GM12878 (cell line): ENCODE results near the gene EID1. TPM values are rescaled to one million over a fixed set of nuclear protein-coding genes. Genes with fewer than 3 reads are reported as not detected.
A peak's percentile ranks its signal among the peaks of the same experiment; 100 is the strongest.

Experiments used
- ATAC-seq: fragments of 200-7000 bp; cut with Tn5 transposase; 3 replicates; pipeline ENCODE4 v1.9.1; 2020; ENCODE audit warnings: mild to moderate bottlenecking, moderate library complexity
- BruUV-seq: library from RNA; stranded (reverse); fragments of 400-500 nt; replicated peaks from 2 replicates; lab custom pipeline; 2021; lab: Mats Ljungman, UMichigan
- CTCF ChIA-PET: fragments of 300-600 bp; sonication (Branson Sonifier 250); formaldehyde crosslinking; extraction: SDS; loops from one replicate; lab custom pipeline; 2021; ENCODE audit warnings: inconsistent platforms; lab: Yijun Ruan, JAX
- POLR2A ChIA-PET: fragments of 350-600 bp; formaldehyde crosslinking; extraction: SDS; loops from one replicate; lab custom pipeline; 2021; ENCODE audit warnings: inconsistent platforms; lab: Charles Lee
- RAD21 ChIA-PET: fragments of 300-600 bp; sonication (Branson Sonifier 250); formaldehyde crosslinking; loops from one replicate; lab custom pipeline; 2023; ENCODE audit warnings: antibody characterized with exemption; ENCODE audit not compliant: unreplicated experiment; lab: Charles Lee
- SMC1A ChIA-PET: fragments of 300-600 bp; sonication (Branson Sonifier 250); formaldehyde crosslinking; loops from one replicate; lab custom pipeline; 2023; ENCODE audit not compliant: unreplicated experiment, uncharacterized antibody; lab: Charles Lee
- DNase-seq: peaks from one replicate; pipeline ENCODE4 v3.0.0-alpha.2; 2011; ENCODE audit warnings: low read depth, low spot score
- FAIRE-seq: peaks from 3 replicates; lab custom pipeline; 2011; peaks lifted over from hg19 to GRCh38; lab: Jason Lieb, UNC
- H2AFZ ChIP-seq: 2 replicates; pipeline ENCODE4 v1.6.0; 2011; ENCODE audit warnings: low read depth, low read length, control low read depth; ENCODE audit not compliant: control insufficient read depth
- H3K27ac ChIP-seq: 2 replicates; pipeline ENCODE4 v1.5.1; 2011; ENCODE audit warnings: control low read depth; ENCODE audit not compliant: control insufficient read depth, insufficient read depth
- H3K27me3 ChIP-seq, 2 experiments: replicated peaks in 1 of 2; 2 replicates each; pipeline versions ENCODE4 v1.6.0 to v1.6.1; 2011; ENCODE audit warnings: low read length in 1 of 2; ENCODE audit not compliant: control insufficient read depth in 2 of 2, insufficient read depth in 2 of 2
- H3K36me3 ChIP-seq, 2 experiments: 2 replicates each; pipeline ENCODE4 v1.5.1; 2011; ENCODE audit warnings: low read length in 1 of 2; ENCODE audit not compliant: control insufficient read depth in 2 of 2, insufficient read depth in 2 of 2
- H3K4me1 ChIP-seq: 2 replicates; pipeline ENCODE4 v1.6.1; 2011; ENCODE audit warnings: mild to moderate bottlenecking, low read length, moderate library complexity, mixed read lengths; ENCODE audit not compliant: control insufficient read depth, insufficient read depth
- H3K4me2 ChIP-seq: 2 replicates; pipeline ENCODE4 v1.6.0; 2011; ENCODE audit warnings: control low read depth; ENCODE audit not compliant: control insufficient read depth, insufficient read depth
- H3K4me3 ChIP-seq: fragments of 200-600 bp; sonication (generic); 2 replicates; pipeline ENCODE4 v1.5.1; 2016
- H3K79me2 ChIP-seq: 2 replicates; pipeline ENCODE4 v1.6.0; 2011; ENCODE audit warnings: low read length; ENCODE audit not compliant: control insufficient read depth, insufficient read depth
- H3K9ac ChIP-seq: 2 replicates; pipeline ENCODE4 v1.8.0; 2011; ENCODE audit warnings: low read length, control low read depth, mixed read lengths; ENCODE audit not compliant: control insufficient read depth, insufficient read depth
- H3K9me3 ChIP-seq: replicated peaks from 3 replicates; pipeline ENCODE4 v1.5.1; 2011; ENCODE audit warnings: mild to moderate bottlenecking, low read length; ENCODE audit not compliant: control insufficient read depth, insufficient read depth
- H4K20me1 ChIP-seq: 2 replicates; pipeline ENCODE4 v1.6.0; 2011; ENCODE audit not compliant: control insufficient read depth, insufficient read depth
- CBFB ChIP-seq: IDR thresholded peaks from 2 replicates; pipeline ENCODE4 v1.6.1; 2016; ENCODE audit warnings: antibody characterized with exemption, low read depth
- CBX3 ChIP-seq: fragments of 200-600 bp; sonication (generic); IDR thresholded peaks from 2 replicates; pipeline ENCODE4 v1.6.1; 2016; ENCODE audit warnings: low read depth, borderline replicate concordance
- DPF2 ChIP-seq: fragments of 450-650 bp; IDR thresholded peaks from 2 replicates; pipeline ENCODE4 v1.6.1; 2017; ENCODE audit warnings: mild to moderate bottlenecking
- ELK1 ChIP-seq: IDR thresholded peaks from 2 replicates; pipeline ENCODE4 v1.6.1; 2012; ENCODE audit warnings: low read depth, low read length, improper control_type of control experiment
- IKZF1 ChIP-seq: fragments of 450-650 bp; conservative IDR thresholded peaks from 2 replicates; pipeline ENCODE4 v1.6.1; 2017; ENCODE audit warnings: antibody characterized with exemption, mild to moderate bottlenecking
- MAX ChIP-seq: IDR thresholded peaks from 2 replicates; pipeline ENCODE4 v1.6.1; 2012; ENCODE audit warnings: low read depth, low read length, improper control_type of control experiment
- MTA2 ChIP-seq: fragments of 450-650 bp; IDR thresholded peaks from 2 replicates; pipeline ENCODE4 v1.6.1; 2016; ENCODE audit warnings: low read depth, mild to moderate bottlenecking, moderate library complexity
- NFYA ChIP-seq: IDR thresholded peaks from 2 replicates; pipeline ENCODE4 v1.6.1; 2011; ENCODE audit warnings: low read depth, mild to moderate bottlenecking, low read length, improper control_type of control experiment, borderline replicate concordance
- RB1 ChIP-seq: fragments of 450-650 bp; formaldehyde crosslinking; IDR thresholded peaks from 2 replicates; pipeline ENCODE4 v1.6.1; 2017; ENCODE audit warnings: mild to moderate bottlenecking, borderline replicate concordance
- RBBP5 ChIP-seq: fragments of 200-600 bp; sonication (generic); conservative IDR thresholded peaks from 2 replicates; pipeline ENCODE4 v1.6.1; 2016
- SMC3 ChIP-seq: IDR thresholded peaks from 2 replicates; pipeline ENCODE4 v1.6.1; 2011; ENCODE audit warnings: low read length, improper control_type of control experiment, borderline replicate concordance
- SPI1 ChIP-seq: IDR thresholded peaks from 2 replicates; pipeline ENCODE4 v1.6.1; 2011; ENCODE audit warnings: low read depth, mild to moderate bottlenecking, low read length, moderate library complexity, borderline replicate concordance; ENCODE audit not compliant: insufficient read depth
- STAT3 ChIP-seq: IDR thresholded peaks from 2 replicates; pipeline ENCODE4 v1.6.1; 2011; ENCODE audit warnings: low read depth, low read length, improper control_type of control experiment
- ZBTB11 ChIP-seq: fragments of 450-650 bp; formaldehyde crosslinking; IDR thresholded peaks from 2 replicates; pipeline ENCODE4 v1.5.0; 2022; ENCODE audit warnings: mild to moderate bottlenecking, missing genetic modification characterization
- ZNF24 ChIP-seq: fragments of 450-650 bp; IDR thresholded peaks from 2 replicates; pipeline ENCODE4 v1.6.1; 2017; ENCODE audit warnings: antibody characterized with exemption, mild to moderate bottlenecking
- ZNF384 ChIP-seq: IDR thresholded peaks from 2 replicates; pipeline ENCODE4 v1.6.1; 2012; ENCODE audit warnings: low read depth, mild to moderate bottlenecking, low read length, improper control_type of control experiment, borderline replicate concordance
- WGBS: methylation state at CpG from one replicate; pipeline ENCODE4 v1.1.6; 2016; ENCODE audit warnings: low lambda C conversion rate; ENCODE audit not compliant: insufficient replicate concordance, insufficient coverage; ENCODE audit errors: missing lambda C conversion rate; 5-methylcytosine and 5-hydroxymethylcytosine counted together
- in situ Hi-C: fragments of 300-500 bp; cut with MboI; formaldehyde crosslinking; loops from 9 replicates; pipeline ENCODE4 v1.14.3; 2018; ENCODE audit warnings: mixed read lengths
- intact Hi-C: fragments of 100-400 bp; cut with micrococcal nuclease; formaldehyde crosslinking; loops from one replicate; pipeline ENCODE4 v1.14.2; 2022; ENCODE audit not compliant: unreplicated experiment
- polyA plus RNA-seq, 11 experiments: library from polyadenylated mRNA; depleted of rRNA in 4 of 11; unstranded in 6 of 11; stranded (reverse) in 5 of 11; fragments of >200 nt; fragmentation: Nextera tagmentation in 4 of 11; fragmentation: Illumina TruSeq in 1 of 11; extraction: Ambion mirVana in 4 of 11; extraction: Trizol in 1 of 11; gene quantifications; 1 replicate in 1 of 11; 2 replicates in 10 of 11; pipeline versions ENCODE4 v1.2.1 to v1.2.3, GENCODE V29; 2011 to 2016; ENCODE audit warnings: inconsistent platforms in 2 of 11, missing spikeins in 2 of 11, low read depth in 1 of 11
- total RNA-seq, 4 experiments: library from RNA; depleted of rRNA in 3 of 4; stranded (reverse); fragments of >200 nt in 3 of 4; fragmentation: Illumina TruSeq in 1 of 4; extraction: Trizol in 1 of 4; gene quantifications; 2 replicates each; pipeline versions ENCODE4 v1.2.1 to v1.2.3, GENCODE V29; 2013 to 2021

Gene EID1
- total and polyA plus RNA-seq, 10 of the 15 experiments (the other 5 are each of a cell fraction or from before 2014, with no cell fraction given): 45.6 to 210 (median 124) TPM

- no peak overlapping the region for H3K4me3 ChIP-seq
- BruUV-seq: no TSS peak
- no peaks in the 10 kb centered on the region for H3K4me1 ChIP-seq
- no peaks in the 10 kb centered on the region for H3K79me2 ChIP-seq
- ChIA-PET SMC1A (interaction anchor here (1.9 kb wide), 1 partner anchor 43 kb away, joined by 4 read pairs; no protein-coding TSS in a partner anchor), CTCF (no interaction called here), POLR2A (no interaction called here), RAD21 (no interaction called here)
- 2% methylated on average over 4 of the region's 4 CpGs for WGBS
- FAIRE-seq (no peak), DNase-seq (no peak), ATAC-seq (peak; percentile 63)
- H4K20me1 ChIP-seq: no peaks in the 10 kb centered on the region
- no peaks in the 10 kb centered on the region for H3K9me3 ChIP-seq
- no peak overlapping the region for H3K4me2 ChIP-seq
- H3K9ac ChIP-seq: no peak overlapping the region
- no peaks in the 10 kb centered on the region for H3K27me3 ChIP-seq
- H2AFZ ChIP-seq: no peak overlapping the region
- no peaks in the 10 kb centered on the region for H3K36me3 ChIP-seq
- intact Hi-C loops (no loop called here), in situ Hi-C loops (no loop called here)
- H3K27ac ChIP-seq: no peak overlapping the region
- TF ChIP-seq SMC3 (no peak), NFYA (no peak), IKZF1 (no peak), ZNF24 (no peak), STAT3 (no peak), DPF2 (no peak), CBX3 (no peak), RB1 (no peak), CBFB (no peak), RBBP5 (no peak)
Observed at GRCh38 chr15:48898032-48898431, 20.1 kb downstream of the EID1 start.

GRCh38 chr15:48898446-48898845 lies 20.5 kb downstream of the EID1 start:
- Histone ChIP-seq H3K9ac (no peak overlapping the region), H3K27me3 (no peaks in the 10 kb centered on the region), H3K9me3 (no peaks in the 10 kb centered on the region), H2AFZ (no peak overlapping the region), H3K79me2 (no peaks in the 10 kb centered on the region), H4K20me1 (no peaks in the 10 kb centered on the region), H3K27ac (no peak overlapping the region), H3K4me2 (no peak overlapping the region), H3K4me3 (no peak overlapping the region), H3K4me1 (no peaks in the 10 kb centered on the region), H3K36me3 (no peaks in the 10 kb centered on the region)
- WGBS: 16% methylated on average over 2 of the region's 2 CpGs
- CTCF ChIA-PET: interaction anchor here (0.6 kb wide), 1 partner anchor 1254 kb away, joined by 3 read pairs; no protein-coding TSS in a partner anchor
- intact Hi-C loops: no loop called here
- DNase-seq (no peak), ATAC-seq (no peak; the same call in 1 of the 3 replicates), FAIRE-seq (no peak)
- in situ Hi-C loops: no loop called here
- RAD21 ChIA-PET: no interaction called here
- SMC1A ChIA-PET: interaction anchor here (1.9 kb wide), 1 partner anchor 42 kb away, joined by 4 read pairs; no protein-coding TSS in a partner anchor
- BruUV-seq: no TSS peak
- POLR2A ChIA-PET: no interaction called here
- TF ChIP-seq MAX (no peak), ZBTB11 (no peak), ELK1 (no peak), ZNF384 (no peak), MTA2 (no peak), SPI1 (no peak)
